ENCODE data around the gene MGRN1. TPM values are rescaled to one million over a fixed set of nuclear protein-coding genes. Genes with fewer than 3 reads are reported as not detected.

The MGRN1 gene
- total RNA-seq, 6 experiments from 2014 or later = 65.8 to 81.6 (median 69.1) TPM

GRCh38 chr16:4613636-4614570, 10.7 kb upstream of the MGRN1 start:
- Mint-ChIP-seq H3K27me3 (ENCODE audit: insufficient read depth) (no peaks in the 10 kb centered on the region; the same call in 1 of the 2 replicates), H3K27ac (peak overlapping the region; percentile 43; the same call in 1 of the 2 replicates), H3K36me3 (ENCODE audit: low read depth) (no peaks in the 10 kb centered on the region), H3K4me1 (ENCODE audit: low read depth) (peaks cover 28% of the 10 kb centered on the region), H3K9me3 (no peaks in the 10 kb centered on the region), H3K4me3 (peak overlapping the region; percentile 87)
- no peak for DNase-seq
- TF ChIP-seq CTCF (IDR thresholded peaks at IDR 0.05) = peak; percentile 28; the same call in 1 of the 2 replicates

DNA sequence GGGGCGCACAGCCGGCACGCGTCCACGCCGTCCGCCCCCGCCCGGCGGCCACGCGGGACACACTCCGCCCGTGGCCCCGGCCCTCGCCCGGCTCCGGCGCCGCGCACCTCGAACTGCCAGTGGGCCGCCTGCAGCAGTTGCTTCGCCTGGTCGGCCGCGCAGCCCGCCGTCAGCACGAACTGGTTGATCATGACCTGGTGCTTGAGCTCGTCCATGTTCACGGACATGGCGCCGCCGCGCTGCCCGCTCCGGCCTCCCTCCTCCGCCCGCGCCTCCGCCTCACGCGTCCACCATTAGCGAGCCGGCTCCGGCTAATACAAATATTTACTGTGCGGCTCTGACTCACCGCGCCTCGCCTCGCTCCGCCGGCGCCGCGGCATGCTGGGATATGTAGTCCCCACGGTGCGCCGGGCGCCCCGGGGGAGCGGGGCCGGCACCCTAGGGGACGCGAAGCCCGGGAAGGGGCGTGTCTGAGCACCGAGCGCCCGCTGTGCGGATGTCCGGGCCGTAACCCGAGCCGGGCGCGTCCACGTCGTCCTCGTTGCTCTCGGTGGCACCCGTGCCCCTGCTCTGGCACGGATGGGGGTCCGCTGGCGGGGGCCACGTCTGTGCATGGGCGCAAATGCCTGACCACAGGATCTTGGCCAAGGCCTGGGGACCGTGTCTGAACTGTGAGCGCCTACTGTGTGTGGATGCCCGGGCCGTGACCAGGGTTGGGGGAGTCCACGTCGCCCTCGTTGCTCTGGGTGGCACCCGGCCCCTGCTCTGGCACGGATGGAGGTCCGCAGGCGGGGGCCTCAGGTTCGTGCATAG, 9.8 kb upstream of the MGRN1 start, which contains the start of gene UBALD1:
Gene UBALD1, minus strand, starts transcription at position 318 of the 813 bp plus-strand sequence. Its CDS starts 91 bp downstream, at position 227.
- Mint-ChIP-seq H3K9me3 (no peaks in the 10 kb centered on the region), H3K36me3 (ENCODE audit: low read depth) (no peaks in the 10 kb centered on the region), H3K27me3 (ENCODE audit: insufficient read depth) (no peaks in the 10 kb centered on the region; the same call in 1 of the 2 replicates), H3K4me3 (peak within 1 kb of the TSS; percentile 87), H3K27ac (peak within 1 kb of the TSS; percentile 87), H3K4me1 (ENCODE audit: low read depth) (peaks cover 28% of the 10 kb centered on the region)
- peak; percentile 83 for DNase-seq
- TF ChIP-seq CTCF (IDR thresholded peaks at IDR 0.05) = no peak

GRCh38 chr16:4615384-4616046, 9.1 kb upstream of the MGRN1 start:
- peaks cover 28% of the 10 kb centered on the region for H3K4me1 Mint-ChIP-seq (ENCODE audit: low read depth)
- H3K36me3 Mint-ChIP-seq (ENCODE audit: low read depth) = no peaks in the 10 kb centered on the region
- no peak for DNase-seq
- H3K9me3 Mint-ChIP-seq = no peaks in the 10 kb centered on the region
- peak overlapping the region; percentile 67 for H3K4me3 Mint-ChIP-seq
- peak overlapping the region; percentile 87 for H3K27ac Mint-ChIP-seq
- no peaks in the 10 kb centered on the region; the same call in 1 of the 2 replicates for H3K27me3 Mint-ChIP-seq (ENCODE audit: insufficient read depth)
- no peak for TF ChIP-seq CTCF (IDR thresholded peaks at IDR 0.05)

GRCh38 chr16:4616047-4616811, 8.4 kb upstream of the MGRN1 start:
- Mint-ChIP-seq H3K4me1 (ENCODE audit: low read depth) (peaks cover 26% of the 10 kb centered on the region), H3K9me3 (no peaks in the 10 kb centered on the region), H3K4me3 (peak overlapping the region; percentile 93), H3K36me3 (ENCODE audit: low read depth) (no peaks in the 10 kb centered on the region), H3K27ac (peak overlapping the region; percentile 94), H3K27me3 (ENCODE audit: insufficient read depth) (no peaks in the 10 kb centered on the region; the same call in 1 of the 2 replicates)
- peak; percentile 67 for TF ChIP-seq CTCF (IDR thresholded peaks at IDR 0.05)
- peak; percentile 100 for DNase-seq
